Measurements from ENCODE around the gene RFWD3. TPM values are rescaled to one million over a fixed set of nuclear protein-coding genes. Genes with fewer than 3 reads are reported as not detected.

The RFWD3 gene
- polyA plus RNA-seq, 1 experiment, result 20.2 TPM

DNA sequence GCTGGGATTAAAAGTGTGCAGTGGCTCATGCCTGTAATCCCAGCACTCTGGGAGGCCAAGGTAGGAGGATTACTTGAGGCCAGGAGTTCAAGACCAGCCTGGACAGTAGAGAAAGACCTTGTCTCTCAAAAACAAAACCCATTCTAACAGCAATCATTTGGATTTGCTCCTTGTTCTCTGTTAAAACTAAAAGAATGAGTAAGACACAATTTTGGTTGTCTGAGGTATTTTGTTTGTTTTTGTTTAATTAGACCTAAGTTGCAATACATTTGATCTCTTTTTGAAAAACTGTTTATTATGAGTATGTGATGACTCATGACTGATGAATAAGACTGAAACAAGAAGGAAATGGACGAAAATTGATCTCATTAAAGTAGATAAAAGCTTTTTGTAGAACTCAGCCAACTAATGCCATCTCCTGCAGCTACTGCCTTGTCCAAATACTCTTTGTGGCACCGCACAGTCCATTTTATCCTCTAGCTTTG lies 88.8 kb downstream of the RFWD3 start:
- H3K27me3 ChIP-seq (ENCODE audit: control insufficient read depth, insufficient read depth, low read length), result no peaks in the 10 kb centered on the region
- CTCF ChIA-PET, result interaction anchor here (1.1 kb wide), 1 partner anchor 9 kb away, joined by 5 read pairs; no protein-coding TSS in a partner anchor
- POLR2A ChIA-PET, result no interaction called here
- TF ChIP-seq, protein P1, sequence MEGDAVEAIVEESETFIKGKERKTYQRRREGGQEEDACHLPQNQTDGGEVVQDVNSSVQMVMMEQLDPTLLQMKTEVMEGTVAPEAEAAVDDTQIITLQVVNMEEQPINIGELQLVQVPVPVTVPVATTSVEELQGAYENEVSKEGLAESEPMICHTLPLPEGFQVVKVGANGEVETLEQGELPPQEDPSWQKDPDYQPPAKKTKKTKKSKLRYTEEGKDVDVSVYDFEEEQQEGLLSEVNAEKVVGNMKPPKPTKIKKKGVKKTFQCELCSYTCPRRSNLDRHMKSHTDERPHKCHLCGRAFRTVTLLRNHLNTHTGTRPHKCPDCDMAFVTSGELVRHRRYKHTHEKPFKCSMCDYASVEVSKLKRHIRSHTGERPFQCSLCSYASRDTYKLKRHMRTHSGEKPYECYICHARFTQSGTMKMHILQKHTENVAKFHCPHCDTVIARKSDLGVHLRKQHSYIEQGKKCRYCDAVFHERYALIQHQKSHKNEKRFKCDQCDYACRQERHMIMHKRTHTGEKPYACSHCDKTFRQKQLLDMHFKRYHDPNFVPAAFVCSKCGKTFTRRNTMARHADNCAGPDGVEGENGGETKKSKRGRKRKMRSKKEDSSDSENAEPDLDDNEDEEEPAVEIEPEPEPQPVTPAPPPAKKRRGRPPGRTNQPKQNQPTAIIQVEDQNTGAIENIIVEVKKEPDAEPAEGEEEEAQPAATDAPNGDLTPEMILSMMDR (IDR thresholded peaks at IDR 0.05; ENCODE audit: insufficient read depth, low read depth, low read length), result no peak
- DNase-seq (ENCODE audit: low read depth), result peak; percentile 50
- H3K36me3 ChIP-seq (ENCODE audit: control insufficient read depth, insufficient read depth, low read length), result no peaks in the 10 kb centered on the region
- no peak overlapping the region for H3K4me3 ChIP-seq (ENCODE audit: low read depth, low read length)

DNA sequence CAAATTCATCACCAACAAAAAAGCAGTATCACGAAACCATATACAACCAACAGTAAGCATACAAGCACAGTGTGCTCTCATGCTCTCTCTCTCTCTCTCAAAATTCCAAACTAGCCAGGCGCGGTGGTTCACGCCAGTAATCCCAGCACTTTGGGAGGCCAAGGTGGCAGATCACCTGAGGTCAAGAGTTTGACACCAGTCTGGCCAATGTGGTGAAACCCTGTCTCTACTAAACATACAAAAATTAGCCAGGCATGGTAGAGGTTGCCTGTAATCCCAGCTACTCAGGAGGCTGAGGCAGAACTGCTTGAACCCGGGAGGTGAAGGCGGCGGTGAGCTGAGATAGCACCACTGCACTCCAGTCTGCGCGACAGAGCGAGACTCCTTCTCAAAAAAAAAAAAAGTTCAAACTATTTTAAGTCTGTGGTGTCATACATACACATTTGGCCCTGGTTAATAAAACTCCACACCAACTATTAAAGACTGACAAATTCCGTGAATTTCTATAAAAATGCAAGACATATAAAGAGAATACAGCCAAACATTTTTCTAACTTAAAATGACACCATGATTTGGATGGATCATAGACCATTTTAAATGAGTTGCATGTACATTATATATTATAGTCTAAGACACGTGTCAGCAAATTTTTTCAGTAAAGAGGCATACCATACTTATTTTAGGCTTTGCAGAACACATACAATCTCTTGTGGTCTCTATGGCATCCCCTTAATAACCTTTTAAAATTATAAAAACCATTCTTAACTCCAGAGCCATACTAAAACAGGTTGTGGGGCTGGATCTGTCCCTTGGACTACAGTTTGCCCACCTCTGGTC lies 90.7 kb downstream of the RFWD3 start:
- DNase-seq (ENCODE audit: low read depth), result no peak
- no peak overlapping the region for H3K4me3 ChIP-seq (ENCODE audit: low read depth, low read length)
- no peaks in the 10 kb centered on the region for H3K27me3 ChIP-seq (ENCODE audit: control insufficient read depth, insufficient read depth, low read length)
- H3K36me3 ChIP-seq (ENCODE audit: control insufficient read depth, insufficient read depth, low read length), result no peaks in the 10 kb centered on the region
- CTCF ChIA-PET, result interaction anchor here (0.6 kb wide), 1 partner anchor 880 kb away, joined by 3 read pairs; no protein-coding TSS in a partner anchor
- TF ChIP-seq, protein P1 (IDR thresholded peaks at IDR 0.05; ENCODE audit: insufficient read depth, low read depth, low read length), result no peak
- POLR2A ChIA-PET, result no interaction called here

DNA sequence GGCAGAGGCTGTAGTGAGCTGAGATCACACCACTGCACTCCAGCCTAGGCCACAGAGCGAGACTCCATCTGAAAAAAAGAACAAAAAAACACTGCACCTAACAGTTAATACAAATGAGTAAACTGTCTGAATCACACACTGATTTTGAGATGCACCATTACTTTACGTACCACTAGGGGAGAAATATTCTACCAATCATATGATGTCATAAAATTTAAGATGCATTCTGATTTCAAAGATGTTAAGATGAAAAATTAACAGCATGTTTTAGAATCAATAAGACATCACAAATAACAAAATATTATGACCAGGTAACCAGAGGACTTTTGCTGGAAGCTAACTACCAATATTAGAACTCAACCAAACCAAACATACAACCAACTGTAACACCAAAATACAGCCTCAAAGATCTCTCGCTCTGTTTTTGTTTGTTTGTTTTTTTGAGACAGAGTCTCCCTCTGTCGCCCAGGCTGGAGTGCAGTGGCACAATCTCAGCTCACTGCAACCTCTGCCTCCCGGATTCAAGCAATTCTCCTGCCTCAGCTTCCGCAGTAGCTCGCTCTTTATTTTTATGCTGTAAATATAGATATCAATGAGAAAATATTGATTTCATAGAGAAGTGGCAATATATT lies 91.4 kb downstream of the RFWD3 start:
- TF ChIP-seq, protein P1 (IDR thresholded peaks at IDR 0.05; ENCODE audit: insufficient read depth, low read depth, low read length), result no peak
- ChIA-PET POLR2A (no interaction called here), CTCF (interaction anchor here (0.6 kb wide), 1 partner anchor 881 kb away, joined by 3 read pairs; no protein-coding TSS in a partner anchor)
- H3K36me3 ChIP-seq (ENCODE audit: control insufficient read depth, insufficient read depth, low read length), result no peaks in the 10 kb centered on the region
- no peak for DNase-seq (ENCODE audit: low read depth)
- no peaks in the 10 kb centered on the region for H3K27me3 ChIP-seq (ENCODE audit: control insufficient read depth, insufficient read depth, low read length)
- H3K4me3 ChIP-seq (ENCODE audit: low read depth, low read length), result no peak overlapping the region

DNA sequence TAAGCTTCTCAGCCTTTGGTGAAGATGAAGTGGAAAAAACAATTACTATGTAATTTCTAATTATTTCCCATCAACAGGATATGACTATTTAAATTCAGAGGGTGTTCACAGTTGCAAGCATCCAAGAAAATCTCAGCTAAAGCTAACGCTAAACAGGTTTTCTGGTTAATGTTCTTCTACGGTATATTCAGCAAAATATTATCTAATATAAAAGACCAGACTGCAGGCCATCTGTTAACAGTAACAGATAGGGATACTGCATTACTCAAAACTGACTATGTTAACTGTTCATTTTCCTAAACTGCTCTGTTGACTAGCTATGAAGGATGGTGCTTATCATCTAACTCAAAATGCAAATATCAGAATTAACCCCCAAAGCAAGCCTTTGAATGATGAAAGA lies 92.5 kb downstream of the RFWD3 start:
- Histone ChIP-seq H3K4me3 (ENCODE audit: low read depth, low read length) (no peak overlapping the region), H3K27me3 (ENCODE audit: control insufficient read depth, insufficient read depth, low read length) (no peaks in the 10 kb centered on the region), H3K36me3 (ENCODE audit: control insufficient read depth, insufficient read depth, low read length) (no peaks in the 10 kb centered on the region)
- DNase-seq (ENCODE audit: low read depth), result no peak
- ChIA-PET CTCF (interaction anchor here (0.6 to 1.7 kb wide), 3 partner anchors 12 to 79 kb away, joined by 3 to 7 read pairs (median 3); no protein-coding TSS in a partner anchor), POLR2A (interaction anchor here (0.6 kb wide), 1 partner anchor 61 kb away, joined by 12 read pairs; no protein-coding TSS in a partner anchor)
- TF ChIP-seq, protein P1 (IDR thresholded peaks at IDR 0.05; ENCODE audit: insufficient read depth, low read depth, low read length), result no peak

DNA sequence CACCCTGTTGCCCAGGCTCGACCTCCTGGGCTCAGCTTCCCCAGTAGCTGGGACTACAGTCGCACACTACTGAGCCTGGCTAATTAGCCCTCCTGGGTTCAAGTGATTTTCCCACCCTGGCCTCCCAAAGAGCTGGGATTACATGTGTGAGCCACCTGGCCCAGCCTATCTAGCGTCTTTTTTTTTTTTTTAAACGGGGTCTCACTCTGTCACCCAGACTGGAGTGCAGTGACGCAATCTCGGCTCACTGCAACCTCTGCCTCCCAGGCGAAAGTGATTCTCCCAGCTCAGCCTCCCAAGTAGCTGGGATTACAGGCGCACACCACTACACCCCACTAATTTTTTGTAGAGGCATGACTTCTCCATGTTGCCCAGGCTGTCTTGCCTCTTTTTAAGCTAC lies 93.1 kb downstream of the RFWD3 start:
- ChIA-PET POLR2A (interaction anchor here (0.6 kb wide), 1 partner anchor 62 kb away, joined by 12 read pairs; no protein-coding TSS in a partner anchor), CTCF (interaction anchor here (1.7 kb wide), 1 partner anchor 12 kb away, joined by 7 read pairs; no protein-coding TSS in a partner anchor)
- no peak overlapping the region for H3K4me3 ChIP-seq (ENCODE audit: low read depth, low read length)
- TF ChIP-seq, protein P1 (IDR thresholded peaks at IDR 0.05; ENCODE audit: insufficient read depth, low read depth, low read length), result no peak
- no peaks in the 10 kb centered on the region for H3K36me3 ChIP-seq (ENCODE audit: control insufficient read depth, insufficient read depth, low read length)
- no peak for DNase-seq (ENCODE audit: low read depth)
- H3K27me3 ChIP-seq (ENCODE audit: control insufficient read depth, insufficient read depth, low read length), result no peaks in the 10 kb centered on the region

Measured in BJ (cell line).